ENCODE measurements around the gene TBC1D5. TPM values are rescaled to one million over a fixed set of nuclear protein-coding genes. Genes with fewer than 3 reads are reported as not detected.

Gene TBC1D5
- total RNA-seq, 1 experiment from 2014 or later: 59.4 TPM

- Histone ChIP-seq H3K4me1 (peaks cover 17% of the 10 kb centered on the region; the same call in 1 of the 2 replicates), H3K27me3 (no peaks in the 10 kb centered on the region), H3K9me3 (replicated peaks) (no peaks in the 10 kb centered on the region), H3K36me3 (no peaks in the 10 kb centered on the region), H3K27ac (no peak overlapping the region), H3K4me3 (no peak overlapping the region)
- DNase-seq: peak; percentile 43 to 60
These were observed 562.8 kb downstream of the TBC1D5 start for GRCh38 chr3:17179381-17180205.

DNA sequence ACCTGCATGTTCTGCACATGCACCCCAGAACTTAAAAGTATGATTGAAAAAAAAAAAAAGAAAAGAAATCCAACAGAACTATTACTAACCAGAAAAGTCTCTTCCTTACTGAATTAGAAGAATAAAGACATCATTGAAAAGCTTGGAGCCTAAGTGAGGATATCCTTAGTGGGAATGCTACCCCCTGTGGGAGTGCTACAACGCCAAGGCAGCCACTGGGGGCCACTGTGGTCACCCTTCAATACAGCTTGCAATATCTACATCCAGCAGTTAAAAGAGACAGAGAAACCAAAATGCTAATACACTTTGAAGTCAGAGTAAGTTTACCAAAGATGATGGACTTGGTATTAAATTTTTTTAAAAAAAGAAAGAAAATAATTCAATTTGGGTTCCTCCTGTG, 565.7 kb downstream of the TBC1D5 start:
- DNase-seq: no peak
- H3K36me3 ChIP-seq: no peaks in the 10 kb centered on the region
- no peaks in the 10 kb centered on the region for H3K9me3 ChIP-seq (replicated peaks)
- H3K27ac ChIP-seq: no peak overlapping the region
- no peak overlapping the region for H3K4me3 ChIP-seq
- H3K4me1 ChIP-seq: peaks cover 9% of the 10 kb centered on the region; the same call in 1 of the 2 replicates
- H3K27me3 ChIP-seq: no peaks in the 10 kb centered on the region

DNA sequence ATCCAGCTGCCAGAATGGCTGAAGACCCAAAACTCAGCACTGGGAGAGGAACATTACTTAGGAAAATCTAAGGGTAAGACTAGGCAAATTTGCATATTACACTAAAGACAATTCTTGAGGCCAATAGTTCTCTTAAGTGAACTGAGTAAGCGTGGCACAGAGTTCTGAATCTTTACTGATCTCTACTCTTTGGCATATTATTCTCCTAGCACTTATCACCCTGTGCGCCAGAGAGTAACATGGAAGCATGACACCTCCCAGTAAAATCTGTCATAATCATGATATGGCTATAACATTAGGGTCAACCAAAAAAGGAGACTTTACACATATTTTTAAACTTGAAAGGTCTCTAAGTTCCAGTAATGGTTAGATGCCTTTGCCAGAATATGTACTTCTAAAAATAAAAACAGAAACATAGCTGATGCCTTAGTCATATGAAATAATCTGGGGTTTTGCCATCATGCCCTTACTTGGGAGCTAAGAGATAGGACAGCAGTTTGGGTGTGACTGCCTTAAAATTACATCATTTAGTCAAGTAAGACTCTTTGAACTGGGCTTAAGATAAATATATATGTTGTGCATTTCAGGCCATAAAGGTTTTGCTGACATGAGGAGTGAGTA, 567.1 kb downstream of the TBC1D5 start:
- Histone ChIP-seq H3K27me3 (no peaks in the 10 kb centered on the region), H3K4me1 (peaks cover 6% of the 10 kb centered on the region; the same call in 1 of the 2 replicates), H3K36me3 (no peaks in the 10 kb centered on the region), H3K4me3 (no peak overlapping the region), H3K9me3 (replicated peaks) (no peaks in the 10 kb centered on the region), H3K27ac (no peak overlapping the region)
- DNase-seq: no peak

- Histone ChIP-seq H3K4me3 (no peak overlapping the region), H3K27ac (no peak overlapping the region), H3K36me3 (peaks cover 2% of the 10 kb centered on the region; the same call in 1 of the 2 replicates), H3K27me3 (no peaks in the 10 kb centered on the region), H3K9me3 (replicated peaks) (no peaks in the 10 kb centered on the region), H3K4me1 (no peaks in the 10 kb centered on the region)
- DNase-seq: no peak
These were observed 576.1 kb downstream of the TBC1D5 start for GRCh38 chr3:17166369-17166768.

DNA sequence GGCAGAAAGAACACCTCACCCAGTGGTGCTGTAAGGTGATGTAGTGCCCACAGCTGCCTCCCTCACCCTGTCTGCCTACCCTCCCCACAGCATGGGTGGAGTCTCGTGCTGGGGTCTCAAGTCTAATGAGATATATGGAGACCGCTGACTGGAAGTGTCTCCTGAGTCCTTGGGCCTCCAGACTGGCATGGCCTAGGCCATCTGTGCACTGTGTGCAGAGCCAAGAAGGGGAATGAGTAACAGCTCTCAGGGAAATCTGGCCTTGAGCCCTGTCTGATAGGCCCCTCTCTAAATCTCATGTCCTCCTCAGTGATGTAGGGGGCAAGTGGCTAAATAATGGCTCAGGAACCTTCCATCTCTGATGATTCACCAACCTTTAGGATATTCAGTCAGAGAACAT, 580.3 kb downstream of the TBC1D5 start:
- Histone ChIP-seq H3K36me3 (peaks cover 7% of the 10 kb centered on the region), H3K4me1 (peaks cover 8% of the 10 kb centered on the region; the same call in 1 of the 2 replicates), H3K4me3 (no peak overlapping the region), H3K9me3 (replicated peaks) (no peaks in the 10 kb centered on the region), H3K27ac (no peak overlapping the region), H3K27me3 (no peaks in the 10 kb centered on the region)
- DNase-seq: no peak

GRCh38 chr3:17160597-17160996, 581.8 kb downstream of the TBC1D5 start:
- Histone ChIP-seq H3K4me3 (no peak overlapping the region), H3K9me3 (replicated peaks) (no peaks in the 10 kb centered on the region), H3K36me3 (peaks cover 7% of the 10 kb centered on the region), H3K27me3 (no peaks in the 10 kb centered on the region), H3K27ac (no peak overlapping the region), H3K4me1 (peaks cover 8% of the 10 kb centered on the region; the same call in 1 of the 2 replicates)
- no peak for DNase-seq

DNA sequence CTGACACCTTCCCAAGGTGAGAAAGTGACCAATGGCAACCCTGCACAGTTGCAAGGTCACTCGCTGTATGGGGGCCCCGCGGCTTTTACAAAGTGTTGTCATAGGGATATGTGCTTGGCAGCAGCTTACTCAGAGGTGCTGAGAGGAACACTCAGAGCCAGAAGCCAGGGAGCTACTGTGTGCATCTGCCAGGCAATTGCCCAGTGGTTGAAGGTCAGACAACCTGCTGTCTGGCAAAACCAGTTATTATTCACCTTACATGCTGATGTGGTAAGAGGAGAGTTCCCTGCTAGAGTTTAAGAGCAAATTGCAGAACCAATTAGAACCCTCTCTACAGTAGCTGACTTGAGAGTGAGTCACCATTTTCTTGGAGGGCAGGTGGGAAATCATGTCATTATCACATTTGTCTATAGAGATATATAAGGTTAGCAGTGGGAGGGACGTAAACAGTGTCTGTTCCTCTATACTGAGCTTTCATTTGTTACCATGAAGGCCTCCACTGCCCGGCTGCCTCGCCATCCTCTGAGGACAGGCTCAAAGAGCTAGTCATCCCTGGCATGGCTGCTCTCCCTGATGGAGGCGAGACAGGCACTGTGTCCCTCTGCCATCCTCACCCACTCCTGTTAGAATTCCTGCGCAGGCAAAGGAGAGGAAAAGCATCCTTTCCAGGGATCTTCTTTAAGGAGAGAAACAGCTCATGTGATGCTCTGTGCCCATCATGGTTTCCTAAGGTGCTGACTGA, 583.3 kb downstream of the TBC1D5 start:
- DNase-seq: no peak
- peaks cover 6% of the 10 kb centered on the region; the same call in 1 of the 2 replicates for H3K36me3 ChIP-seq
- no peak overlapping the region for H3K4me3 ChIP-seq
- H3K9me3 ChIP-seq (replicated peaks): no peaks in the 10 kb centered on the region
- no peaks in the 10 kb centered on the region for H3K27me3 ChIP-seq
- H3K4me1 ChIP-seq: peaks cover 8% of the 10 kb centered on the region; the same call in 1 of the 2 replicates
- H3K27ac ChIP-seq: no peak overlapping the region; the same call in 1 of the 2 replicates

- H3K27ac ChIP-seq: peak overlapping the region; percentile 16; the same call in 1 of the 2 replicates
- no peaks in the 10 kb centered on the region for H3K9me3 ChIP-seq (replicated peaks)
- DNase-seq: peak; percentile 19 to 45
- no peaks in the 10 kb centered on the region for H3K27me3 ChIP-seq
- H3K36me3 ChIP-seq: peaks cover 6% of the 10 kb centered on the region; the same call in 1 of the 2 replicates
- H3K4me3 ChIP-seq: no peak overlapping the region
- H3K4me1 ChIP-seq: peaks cover 8% of the 10 kb centered on the region; the same call in 1 of the 2 replicates
These were observed 584.7 kb downstream of the TBC1D5 start for GRCh38 chr3:17157713-17158112.

DNA sequence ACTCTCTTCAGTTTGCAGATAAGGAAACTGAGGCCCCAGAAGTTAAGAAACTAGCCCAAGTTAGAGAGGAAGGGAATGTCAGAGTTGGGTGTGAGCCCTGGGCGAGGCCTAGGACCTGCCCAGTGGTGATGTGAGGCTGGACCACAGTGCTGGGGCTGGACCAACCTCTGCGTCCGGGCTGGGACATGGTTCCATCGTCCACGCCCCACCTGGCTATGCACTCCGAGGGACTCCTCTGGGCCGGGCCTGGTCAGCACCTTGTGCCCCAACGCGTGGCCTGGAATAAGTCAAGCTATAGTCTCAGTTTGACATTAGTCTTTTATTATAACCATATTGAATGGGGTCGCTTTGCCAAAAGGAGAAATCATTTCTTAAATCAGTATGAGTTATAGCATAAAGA, 585.6 kb downstream of the TBC1D5 start:
- peaks cover 6% of the 10 kb centered on the region; the same call in 1 of the 2 replicates for H3K36me3 ChIP-seq
- H3K9me3 ChIP-seq (replicated peaks): no peaks in the 10 kb centered on the region
- H3K27ac ChIP-seq: no peak overlapping the region
- no peaks in the 10 kb centered on the region for H3K27me3 ChIP-seq
- no peak overlapping the region for H3K4me3 ChIP-seq
- peaks cover 8% of the 10 kb centered on the region; the same call in 1 of the 2 replicates for H3K4me1 ChIP-seq
- DNase-seq: no peak

- H3K27me3 ChIP-seq: no peaks in the 10 kb centered on the region
- H3K27ac ChIP-seq: no peak overlapping the region
- peaks cover 6% of the 10 kb centered on the region; the same call in 1 of the 2 replicates for H3K36me3 ChIP-seq
- H3K4me3 ChIP-seq: no peak overlapping the region
- peaks cover 8% of the 10 kb centered on the region; the same call in 1 of the 2 replicates for H3K4me1 ChIP-seq
- H3K9me3 ChIP-seq (replicated peaks): no peaks in the 10 kb centered on the region
- no peak for DNase-seq
These were observed 586.5 kb downstream of the TBC1D5 start for GRCh38 chr3:17155951-17156350.

DNA sequence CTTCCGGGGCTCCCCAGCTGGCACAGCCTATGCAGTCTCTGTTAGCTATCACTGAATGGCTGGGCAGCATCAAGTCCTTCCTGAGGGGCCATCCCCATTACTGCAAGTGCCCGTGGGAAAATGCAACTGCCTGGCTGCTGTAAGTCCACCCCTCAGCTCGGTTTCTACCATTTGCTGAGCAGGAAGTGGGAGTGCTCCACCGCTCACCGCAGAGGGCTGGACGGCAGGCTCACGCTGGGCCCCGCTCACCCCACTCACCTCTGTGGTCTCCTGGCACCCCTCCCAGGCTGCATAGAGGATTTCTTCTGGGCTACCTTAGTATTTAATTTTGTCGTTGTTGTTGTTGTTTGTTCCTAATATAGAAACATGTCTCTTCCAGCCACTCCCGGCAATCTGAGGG, 587.5 kb downstream of the TBC1D5 start:
- Histone ChIP-seq H3K27ac (no peak overlapping the region), H3K4me3 (no peak overlapping the region), H3K4me1 (peaks cover 8% of the 10 kb centered on the region; the same call in 1 of the 2 replicates), H3K27me3 (no peaks in the 10 kb centered on the region), H3K9me3 (replicated peaks) (no peaks in the 10 kb centered on the region), H3K36me3 (peaks cover under 1% of the 10 kb centered on the region; the same call in 1 of the 2 replicates)
- no peak for DNase-seq

GRCh38 chr3:17154221-17154620, 588.2 kb downstream of the TBC1D5 start:
- Histone ChIP-seq H3K9me3 (replicated peaks) (no peaks in the 10 kb centered on the region), H3K27ac (no peak overlapping the region), H3K4me1 (peaks cover 8% of the 10 kb centered on the region; the same call in 1 of the 2 replicates), H3K36me3 (no peaks in the 10 kb centered on the region), H3K4me3 (no peak overlapping the region), H3K27me3 (no peaks in the 10 kb centered on the region)
- no peak for DNase-seq

- Histone ChIP-seq H3K4me3 (no peak overlapping the region), H3K27ac (no peak overlapping the region), H3K27me3 (no peaks in the 10 kb centered on the region), H3K36me3 (no peaks in the 10 kb centered on the region), H3K9me3 (replicated peaks) (no peaks in the 10 kb centered on the region), H3K4me1 (peaks cover 8% of the 10 kb centered on the region; the same call in 1 of the 2 replicates)
- DNase-seq: no peak
These were observed 589.2 kb downstream of the TBC1D5 start for GRCh38 chr3:17153209-17153608.

GRCh38 chr3:17151598-17152373, 590.6 kb downstream of the TBC1D5 start:
- Histone ChIP-seq H3K4me1 (0 out of 2 replicates have a peak, but pooled peaks cover 2% of the 10 kb centered on the region), H3K4me3 (no peak overlapping the region), H3K9me3 (replicated peaks) (no peaks in the 10 kb centered on the region), H3K36me3 (no peaks in the 10 kb centered on the region), H3K27ac (no peak overlapping the region), H3K27me3 (no peaks in the 10 kb centered on the region)
- no peak for DNase-seq

All from SJCRH30 (cell line).